Endothelial cell (in vitro differentiated cells): ENCODE measurements around the gene DOCK1. TPM values are rescaled to one million over a fixed set of nuclear protein-coding genes. Genes with fewer than 3 reads are reported as not detected.

Experiments used
- DNase-seq: peaks from one replicate; pipeline ENCODE4 v3.0.0; 2021; ENCODE audit warnings: low spot score
- H3K27ac Mint-ChIP-seq: one replicate; pipeline ENCODE4 v1.8.0; 2021; ENCODE audit warnings: mixed read lengths, inconsistent platforms; ENCODE audit not compliant: unreplicated experiment
- H3K27me3 Mint-ChIP-seq: one replicate; pipeline ENCODE4 v1.8.0; 2021; ENCODE audit warnings: mild to moderate bottlenecking, moderate library complexity, mixed read lengths, inconsistent platforms; ENCODE audit not compliant: unreplicated experiment
- H3K36me3 Mint-ChIP-seq: one replicate; pipeline ENCODE4 v1.8.0; 2021; ENCODE audit warnings: mild to moderate bottlenecking, low read depth, mixed read lengths, inconsistent platforms; ENCODE audit not compliant: unreplicated experiment
- H3K4me1 Mint-ChIP-seq: one replicate; pipeline ENCODE4 v1.8.0; 2021; ENCODE audit warnings: mild to moderate bottlenecking, mixed read lengths, inconsistent platforms; ENCODE audit not compliant: unreplicated experiment
- H3K4me3 Mint-ChIP-seq: one replicate; pipeline ENCODE4 v1.8.0; 2021; ENCODE audit warnings: mild to moderate bottlenecking, mixed read lengths, inconsistent platforms; ENCODE audit not compliant: unreplicated experiment
- H3K9me3 Mint-ChIP-seq: one replicate; pipeline ENCODE4 v1.8.0; 2021; ENCODE audit warnings: mixed read lengths, inconsistent platforms; ENCODE audit not compliant: unreplicated experiment
- total RNA-seq: library from RNA; stranded (reverse); fragmentation: NEBNext Ultra II Directional; extraction: Animal tissue kit (Norgen Biotek cat#: 25700); gene quantifications from one replicate; pipeline ENCODE4 v1.2.1, GENCODE V29; 2021; ENCODE audit not compliant: unreplicated experiment
- TF ChIP-seq, protein P1 (sequence below): fragments of 200-600 bp; sonication (generic); IDR thresholded peaks from one replicate; pipeline ENCODE4 v1.5.0; 2021; ENCODE audit warnings: antibody characterized with exemption; ENCODE audit not compliant: unreplicated experiment

DOCK1 gene
- total RNA-seq, 1 donor from 2014 or later = 116 TPM

GRCh38 chr10:127145173-127145572 lies 239.9 kb downstream of the DOCK1 start:
- Mint-ChIP-seq H3K27ac (no peak overlapping the region), H3K9me3 (no peaks in the 10 kb centered on the region), H3K4me3 (no peak overlapping the region), H3K27me3 (peaks cover 2% of the 10 kb centered on the region), H3K36me3 (peaks cover 23% of the 10 kb centered on the region), H3K4me1 (no peaks in the 10 kb centered on the region)
- DNase-seq = no peak
- TF ChIP-seq, protein P1, sequence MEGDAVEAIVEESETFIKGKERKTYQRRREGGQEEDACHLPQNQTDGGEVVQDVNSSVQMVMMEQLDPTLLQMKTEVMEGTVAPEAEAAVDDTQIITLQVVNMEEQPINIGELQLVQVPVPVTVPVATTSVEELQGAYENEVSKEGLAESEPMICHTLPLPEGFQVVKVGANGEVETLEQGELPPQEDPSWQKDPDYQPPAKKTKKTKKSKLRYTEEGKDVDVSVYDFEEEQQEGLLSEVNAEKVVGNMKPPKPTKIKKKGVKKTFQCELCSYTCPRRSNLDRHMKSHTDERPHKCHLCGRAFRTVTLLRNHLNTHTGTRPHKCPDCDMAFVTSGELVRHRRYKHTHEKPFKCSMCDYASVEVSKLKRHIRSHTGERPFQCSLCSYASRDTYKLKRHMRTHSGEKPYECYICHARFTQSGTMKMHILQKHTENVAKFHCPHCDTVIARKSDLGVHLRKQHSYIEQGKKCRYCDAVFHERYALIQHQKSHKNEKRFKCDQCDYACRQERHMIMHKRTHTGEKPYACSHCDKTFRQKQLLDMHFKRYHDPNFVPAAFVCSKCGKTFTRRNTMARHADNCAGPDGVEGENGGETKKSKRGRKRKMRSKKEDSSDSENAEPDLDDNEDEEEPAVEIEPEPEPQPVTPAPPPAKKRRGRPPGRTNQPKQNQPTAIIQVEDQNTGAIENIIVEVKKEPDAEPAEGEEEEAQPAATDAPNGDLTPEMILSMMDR = no peak

GRCh38 chr10:127146661-127147060 lies 241.4 kb downstream of the DOCK1 start:
- TF ChIP-seq, protein P1 = no peak
- DNase-seq = no peak
- Mint-ChIP-seq H3K27me3 (peaks cover 1% of the 10 kb centered on the region), H3K9me3 (no peaks in the 10 kb centered on the region), H3K4me3 (no peak overlapping the region), H3K36me3 (peaks cover 19% of the 10 kb centered on the region), H3K4me1 (no peaks in the 10 kb centered on the region), H3K27ac (no peak overlapping the region)

DNA sequence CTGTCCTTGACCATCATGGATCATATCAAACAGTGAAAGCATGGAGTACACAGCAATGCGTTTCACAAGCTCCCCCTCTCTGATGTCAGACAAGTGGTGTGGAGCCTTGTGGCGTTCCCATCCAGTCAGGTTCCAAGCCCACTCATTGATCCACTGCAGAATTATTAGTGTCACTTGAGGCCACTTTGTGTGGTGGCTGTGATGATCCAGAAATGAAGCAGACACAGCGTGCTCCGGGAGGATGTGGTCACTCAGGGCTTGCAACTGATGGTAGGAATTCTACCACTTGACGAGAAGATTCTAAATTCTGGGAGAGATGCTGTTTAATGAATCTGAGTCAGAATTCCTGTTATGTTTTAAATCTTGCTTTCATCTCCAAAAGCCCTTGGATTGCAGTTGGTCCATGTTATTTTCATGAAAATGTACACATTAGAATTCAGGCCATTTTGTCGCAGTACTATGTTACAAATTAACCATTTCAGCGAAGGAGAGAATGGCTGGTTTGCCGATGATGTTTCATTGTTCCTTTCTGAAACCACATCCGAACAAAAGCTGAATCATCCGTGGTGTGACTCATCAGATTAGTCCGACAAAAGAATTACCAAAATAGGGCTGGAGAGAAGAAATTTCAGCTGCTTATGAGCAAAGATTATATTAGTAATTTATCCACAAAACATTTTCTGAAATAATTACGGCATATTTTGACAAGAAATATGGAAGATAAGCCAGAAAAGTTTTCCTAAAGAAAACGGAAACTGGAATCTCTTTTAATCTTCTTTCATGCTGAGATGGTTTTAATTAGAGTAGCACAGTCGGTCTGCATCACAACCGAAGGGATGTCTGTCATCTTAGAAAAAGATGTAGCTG lies 243.1 kb downstream of the DOCK1 start:
- DNase-seq = no peak
- Mint-ChIP-seq H3K27ac (peak overlapping the region; percentile 4), H3K4me1 (peaks cover 3% of the 10 kb centered on the region), H3K9me3 (no peaks in the 10 kb centered on the region), H3K36me3 (peaks cover 15% of the 10 kb centered on the region), H3K27me3 (peaks cover 1% of the 10 kb centered on the region), H3K4me3 (no peak overlapping the region)
- TF ChIP-seq, protein P1 = no peak

DNA sequence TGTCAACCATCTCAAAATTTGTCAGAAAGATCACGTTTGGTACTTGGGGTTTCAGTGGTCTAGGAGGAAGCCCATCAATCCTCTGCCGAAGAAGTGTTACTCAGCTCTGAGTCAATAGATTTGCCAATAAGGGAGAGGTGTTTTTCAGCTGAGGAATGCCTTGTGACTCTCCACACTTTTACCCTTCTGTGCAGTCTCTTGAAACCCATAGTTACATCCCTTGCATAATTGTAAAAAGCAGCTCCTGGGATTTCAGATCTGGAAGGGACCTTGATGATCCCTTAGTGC lies 243.6 kb downstream of the DOCK1 start:
- DNase-seq = no peak
- Mint-ChIP-seq H3K9me3 (no peaks in the 10 kb centered on the region), H3K4me3 (no peak overlapping the region), H3K36me3 (peaks cover 13% of the 10 kb centered on the region), H3K4me1 (peaks cover 3% of the 10 kb centered on the region), H3K27ac (no peak overlapping the region), H3K27me3 (peaks cover 1% of the 10 kb centered on the region)
- TF ChIP-seq, protein P1 = no peak

DNA sequence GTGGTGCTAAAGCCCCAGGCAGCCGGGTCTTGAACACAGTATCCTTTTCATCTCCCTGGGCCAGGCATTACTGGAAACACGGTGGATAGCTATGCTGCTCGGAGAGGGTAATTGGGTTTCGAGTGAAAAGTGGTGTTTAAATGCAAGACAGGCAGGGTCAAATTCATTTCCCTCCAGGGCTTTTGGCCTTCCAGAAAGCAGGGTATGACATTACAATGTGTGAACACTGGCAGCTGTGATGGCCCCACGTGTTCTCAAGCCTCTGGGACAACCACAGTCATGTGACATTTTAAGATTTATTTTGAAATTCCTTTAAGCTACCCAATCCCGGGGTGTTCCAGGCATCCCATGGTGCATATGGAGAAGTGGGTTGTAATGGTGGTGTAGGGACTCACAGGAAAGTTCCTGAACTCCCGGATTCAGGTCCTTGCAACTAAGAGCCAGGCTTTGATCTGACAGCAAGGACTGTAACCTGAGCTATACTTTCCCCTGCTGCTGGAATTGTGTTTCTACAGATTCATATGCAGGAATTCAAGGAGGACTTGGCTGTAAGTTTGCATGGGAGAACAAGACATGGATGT lies 244.4 kb downstream of the DOCK1 start:
- Mint-ChIP-seq H3K27me3 (peaks cover 1% of the 10 kb centered on the region), H3K4me3 (no peak overlapping the region), H3K4me1 (peaks cover 3% of the 10 kb centered on the region), H3K9me3 (no peaks in the 10 kb centered on the region), H3K27ac (no peak overlapping the region), H3K36me3 (peaks cover 8% of the 10 kb centered on the region)
- DNase-seq = no peak
- TF ChIP-seq, protein P1 = no peak
